Astrocyte (in vitro differentiated cells and primary cell): ENCODE data around the gene BRF1. TPM values are rescaled to one million over a fixed set of nuclear protein-coding genes. Genes with fewer than 3 reads are reported as not detected.

Experiments
- DNase-seq: peaks from one replicate; pipeline ENCODE4 v3.0.0-alpha.2; 2010; ENCODE audit warnings: low read depth
- FAIRE-seq: peaks from 2 replicates; lab custom pipeline; 2011; peaks lifted over from hg19 to GRCh38; lab: Jason Lieb, UNC
- H2AFZ ChIP-seq: 2 replicates; pipeline ENCODE4 v1.6.0; 2012; ENCODE audit warnings: low read depth, low read length, inconsistent platforms
- H3K27ac ChIP-seq: 2 replicates; pipeline ENCODE4 v1.5.1; 2011; ENCODE audit warnings: low read depth, low read length, inconsistent platforms
- H3K27me3 ChIP-seq: 2 replicates; pipeline ENCODE4 v1.6.0; 2011; ENCODE audit warnings: low read length, inconsistent platforms; ENCODE audit not compliant: insufficient read depth
- H3K36me3 ChIP-seq: 2 replicates; pipeline ENCODE4 v1.5.1; 2011; ENCODE audit warnings: low read length, inconsistent platforms; ENCODE audit not compliant: insufficient read depth
- H3K4me1 ChIP-seq: 2 replicates; pipeline ENCODE4 v1.5.1; 2011; ENCODE audit warnings: low read length, inconsistent platforms; ENCODE audit not compliant: insufficient read depth
- H3K4me2 ChIP-seq: 2 replicates; pipeline ENCODE4 v1.6.0; 2012; ENCODE audit warnings: low read length, inconsistent platforms
- H3K4me3 ChIP-seq: 2 replicates; pipeline ENCODE4 v1.5.1; 2011; ENCODE audit warnings: low read depth, mild to moderate bottlenecking, low read length, inconsistent platforms; ENCODE audit not compliant: insufficient read depth
- H3K79me2 ChIP-seq: 2 replicates; pipeline ENCODE4 v1.6.0; 2012; ENCODE audit warnings: mild to moderate bottlenecking, low read length, inconsistent platforms; ENCODE audit not compliant: insufficient read depth
- H3K9ac ChIP-seq: 2 replicates; pipeline ENCODE4 v1.6.0; 2012; ENCODE audit warnings: mild to moderate bottlenecking, low read length, inconsistent platforms
- H3K9me3 ChIP-seq: 2 replicates; pipeline ENCODE4 v1.5.1; 2012; ENCODE audit warnings: low read depth, mild to moderate bottlenecking, low read length, inconsistent platforms; ENCODE audit not compliant: insufficient read depth
- H4K20me1 ChIP-seq: 2 replicates; pipeline ENCODE4 v1.6.0; 2012; ENCODE audit warnings: low read length, inconsistent platforms; ENCODE audit not compliant: insufficient read depth
- H3K27ac Mint-ChIP-seq: one replicate; pipeline ENCODE4 v1.8.0; 2021; ENCODE audit warnings: mild to moderate bottlenecking, mixed read lengths; ENCODE audit not compliant: unreplicated experiment
- H3K27me3 Mint-ChIP-seq: one replicate; pipeline ENCODE4 v1.8.0; 2021; ENCODE audit warnings: low read depth, mixed read lengths; ENCODE audit not compliant: unreplicated experiment
- H3K36me3 Mint-ChIP-seq: one replicate; pipeline ENCODE4 v1.8.0; 2021; ENCODE audit warnings: low read depth, mixed read lengths; ENCODE audit not compliant: unreplicated experiment
- H3K4me1 Mint-ChIP-seq: one replicate; pipeline ENCODE4 v1.8.0; 2021; ENCODE audit warnings: low read depth, mixed read lengths; ENCODE audit not compliant: unreplicated experiment
- H3K4me3 Mint-ChIP-seq: one replicate; pipeline ENCODE4 v1.8.0; 2021; ENCODE audit warnings: mild to moderate bottlenecking, moderate library complexity, mixed read lengths; ENCODE audit not compliant: unreplicated experiment
- H3K9me3 Mint-ChIP-seq: one replicate; pipeline ENCODE4 v1.8.0; 2021; ENCODE audit warnings: mild to moderate bottlenecking, mixed read lengths; ENCODE audit not compliant: unreplicated experiment
- EZH2 ChIP-seq: IDR thresholded peaks from 2 replicates; pipeline ENCODE4 v1.6.1; 2012; ENCODE audit warnings: mild to moderate bottlenecking, low read length, inconsistent platforms; ENCODE audit not compliant: insufficient read depth
- total RNA-seq: library from RNA; stranded (reverse); gene quantifications from 2 replicates; pipeline ENCODE4 v1.2.1, GENCODE V29; 2021
- TF ChIP-seq, protein P1 (sequence below): IDR thresholded peaks from 2 replicates; pipeline ENCODE4 v1.5.1; 2011; ENCODE audit warnings: low read depth, mild to moderate bottlenecking, inconsistent platforms, low read length, moderate library complexity; ENCODE audit not compliant: insufficient read depth

Gene BRF1
- total RNA-seq, 1 donor from 2014 or later = 20.5 TPM

DNA sequence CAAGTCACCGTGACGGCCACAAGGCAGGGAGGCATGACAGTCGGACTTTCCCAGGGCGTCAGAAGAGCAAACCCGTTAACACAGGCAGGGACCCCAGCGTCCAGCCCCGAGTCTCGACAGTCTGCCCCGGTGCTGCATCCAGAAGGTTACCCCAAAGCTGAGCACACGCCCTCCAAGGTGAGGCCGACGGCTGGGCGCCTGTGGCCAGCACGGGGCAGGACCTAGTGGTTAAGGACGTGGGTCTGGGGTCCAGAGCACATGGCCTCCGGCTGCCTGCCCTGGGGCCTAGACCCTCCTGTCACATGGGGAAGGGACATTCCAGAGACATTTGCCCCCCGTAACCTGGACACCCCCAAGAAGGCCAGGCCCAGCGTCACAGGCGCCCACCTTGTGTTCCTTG, 82.2 kb downstream of the BRF1 start:
- TF ChIP-seq EZH2 = no peak
- no peak overlapping the region for H3K27ac ChIP-seq
- peaks cover 15% of the 10 kb centered on the region for H3K79me2 ChIP-seq
- H3K9me3 ChIP-seq = no peaks in the 10 kb centered on the region
- Mint-ChIP-seq H3K4me3 (peak overlapping the region; percentile 50), H3K4me1 (no peaks in the 10 kb centered on the region), H3K36me3 (peaks cover 4% of the 10 kb centered on the region), H3K27ac (no peak overlapping the region), H3K9me3 (no peaks in the 10 kb centered on the region), H3K27me3 (no peaks in the 10 kb centered on the region)
- no peaks in the 10 kb centered on the region for H3K27me3 ChIP-seq
- H3K36me3 ChIP-seq = no peaks in the 10 kb centered on the region
- FAIRE-seq (no peak), DNase-seq (no peak)
- H3K9ac ChIP-seq = no peak overlapping the region
- no peak overlapping the region for H3K4me3 ChIP-seq
- H3K4me2 ChIP-seq = no peak overlapping the region
- H2AFZ ChIP-seq = no peak overlapping the region
- peaks cover 39% of the 10 kb centered on the region for H4K20me1 ChIP-seq
- no peaks in the 10 kb centered on the region for H3K4me1 ChIP-seq

DNA sequence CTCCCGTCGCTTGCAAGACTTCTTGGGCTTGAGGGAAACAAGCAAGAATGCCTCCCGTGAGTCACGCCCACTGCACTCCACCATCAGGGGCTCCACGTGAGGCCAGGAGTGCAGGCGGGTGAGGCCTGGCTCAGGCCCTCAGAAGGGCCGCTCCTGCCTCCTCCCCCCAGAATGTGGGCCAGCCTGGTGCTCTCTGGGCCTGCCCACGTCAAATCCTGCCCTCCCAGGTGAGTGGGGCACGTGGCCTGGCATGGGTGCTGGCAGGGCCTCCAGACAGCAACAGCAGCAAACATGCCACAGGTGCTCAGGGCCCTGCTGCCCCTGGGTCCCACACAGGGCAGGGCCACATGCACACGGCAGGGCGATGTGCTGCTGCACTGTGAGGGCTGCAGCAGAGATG, 83.0 kb downstream of the BRF1 start:
- Histone ChIP-seq H3K4me1 (no peaks in the 10 kb centered on the region), H3K9ac (no peak overlapping the region), H4K20me1 (peaks cover 32% of the 10 kb centered on the region), H3K36me3 (no peaks in the 10 kb centered on the region), H3K9me3 (no peaks in the 10 kb centered on the region), H3K27me3 (no peaks in the 10 kb centered on the region), H3K4me2 (no peak overlapping the region), H3K79me2 (peaks cover 11% of the 10 kb centered on the region), H3K4me3 (no peak overlapping the region), H2AFZ (no peak overlapping the region), H3K27ac (no peak overlapping the region)
- no peak overlapping the region for H3K27ac Mint-ChIP-seq
- DNase-seq (no peak), FAIRE-seq (no peak)
- H3K4me1 Mint-ChIP-seq = no peaks in the 10 kb centered on the region
- peaks cover 5% of the 10 kb centered on the region for H3K36me3 Mint-ChIP-seq
- TF ChIP-seq, protein P1, sequence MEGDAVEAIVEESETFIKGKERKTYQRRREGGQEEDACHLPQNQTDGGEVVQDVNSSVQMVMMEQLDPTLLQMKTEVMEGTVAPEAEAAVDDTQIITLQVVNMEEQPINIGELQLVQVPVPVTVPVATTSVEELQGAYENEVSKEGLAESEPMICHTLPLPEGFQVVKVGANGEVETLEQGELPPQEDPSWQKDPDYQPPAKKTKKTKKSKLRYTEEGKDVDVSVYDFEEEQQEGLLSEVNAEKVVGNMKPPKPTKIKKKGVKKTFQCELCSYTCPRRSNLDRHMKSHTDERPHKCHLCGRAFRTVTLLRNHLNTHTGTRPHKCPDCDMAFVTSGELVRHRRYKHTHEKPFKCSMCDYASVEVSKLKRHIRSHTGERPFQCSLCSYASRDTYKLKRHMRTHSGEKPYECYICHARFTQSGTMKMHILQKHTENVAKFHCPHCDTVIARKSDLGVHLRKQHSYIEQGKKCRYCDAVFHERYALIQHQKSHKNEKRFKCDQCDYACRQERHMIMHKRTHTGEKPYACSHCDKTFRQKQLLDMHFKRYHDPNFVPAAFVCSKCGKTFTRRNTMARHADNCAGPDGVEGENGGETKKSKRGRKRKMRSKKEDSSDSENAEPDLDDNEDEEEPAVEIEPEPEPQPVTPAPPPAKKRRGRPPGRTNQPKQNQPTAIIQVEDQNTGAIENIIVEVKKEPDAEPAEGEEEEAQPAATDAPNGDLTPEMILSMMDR = no peak
- TF ChIP-seq EZH2 = no peak
- H3K4me3 Mint-ChIP-seq = no peak overlapping the region
- H3K9me3 Mint-ChIP-seq = no peaks in the 10 kb centered on the region
- no peaks in the 10 kb centered on the region for H3K27me3 Mint-ChIP-seq

DNA sequence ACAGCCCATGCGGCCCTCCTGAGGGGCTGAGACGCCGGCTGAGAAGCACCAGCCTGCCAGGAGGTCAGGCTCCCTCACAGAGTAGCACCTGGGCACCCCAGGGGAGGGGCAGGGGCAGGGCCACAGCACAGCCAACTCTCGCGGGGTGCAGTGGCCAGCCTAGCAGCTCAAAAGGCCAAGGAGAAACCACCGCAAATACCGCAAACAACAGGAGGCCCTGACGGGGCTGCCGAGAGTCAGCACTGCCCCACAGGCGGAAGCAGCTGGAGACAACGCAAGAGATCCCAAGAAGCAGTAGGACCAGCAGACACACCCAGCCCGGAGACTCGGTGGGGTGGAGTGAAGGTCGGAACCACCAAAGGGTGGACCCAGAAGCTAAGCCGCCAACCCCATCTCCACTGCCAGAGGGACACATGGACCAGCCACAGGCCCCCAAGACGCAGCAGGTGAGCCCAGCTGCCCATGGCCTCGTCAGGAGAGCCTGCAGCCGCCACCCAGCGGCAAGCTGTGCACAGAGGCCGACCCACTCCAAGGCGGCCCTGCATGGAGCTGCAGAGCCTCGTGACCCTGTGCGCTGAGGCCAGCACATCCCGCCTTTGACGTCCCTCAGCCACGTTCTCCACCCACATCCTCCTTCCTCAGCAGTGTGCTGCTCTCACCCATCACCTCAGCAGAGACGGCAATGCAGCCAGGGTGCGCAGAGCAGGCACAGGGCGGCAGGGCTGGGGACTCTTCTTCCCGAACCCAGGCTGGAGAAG, 84.1 kb downstream of the BRF1 start:
- Mint-ChIP-seq H3K36me3 (peaks cover 2% of the 10 kb centered on the region), H3K4me1 (no peaks in the 10 kb centered on the region), H3K9me3 (no peaks in the 10 kb centered on the region), H3K27me3 (no peaks in the 10 kb centered on the region), H3K27ac (no peak overlapping the region), H3K4me3 (no peak overlapping the region)
- Histone ChIP-seq H2AFZ (no peak overlapping the region), H3K4me3 (no peak overlapping the region), H3K4me2 (no peak overlapping the region), H4K20me1 (peaks cover 42% of the 10 kb centered on the region), H3K4me1 (no peaks in the 10 kb centered on the region), H3K27ac (no peak overlapping the region), H3K27me3 (no peaks in the 10 kb centered on the region), H3K79me2 (peaks cover 11% of the 10 kb centered on the region), H3K9me3 (no peaks in the 10 kb centered on the region), H3K9ac (no peak overlapping the region), H3K36me3 (no peaks in the 10 kb centered on the region)
- no peak for DNase-seq
- TF ChIP-seq, protein P1 = no peak
- no peak for TF ChIP-seq EZH2
- FAIRE-seq = no peak
